ENCODE measurements around the gene CHST11. TPM values are rescaled to one million over a fixed set of nuclear protein-coding genes. Genes with fewer than 3 reads are reported as not detected.

The CHST11 gene
- total RNA-seq, 4 donors from 2014 or later = 5.7 to 15.7 (median 7.1) TPM

GRCh38 chr12:104467346-104467837, 10.6 kb downstream of the CHST11 start:
- Histone ChIP-seq H3K27me3 (no peaks in the 10 kb centered on the region), H3K4me3 (no peak overlapping the region), H3K9me3 (no peaks in the 10 kb centered on the region), H3K27ac (replicated peaks in 1 of 4) (no peak overlapping the region), H3K4me1 (peaks cover 0 to 7% (median 2%) of the 10 kb centered on the region in 4 donors), H3K36me3 (no peaks in the 10 kb centered on the region)
- WGBS = 83% methylated on average over 5 of the region's 5 CpGs
- intact Hi-C loops (cut with DNase I) = no loop called here
- no peak for DNase-seq (ENCODE audit: extremely low spot score)
- TF ChIP-seq POLR2A (IDR thresholded peaks at IDR 0.05; ENCODE audit: low read depth) (no peak), EP300 (IDR thresholded peaks at IDR 0.05) (no peak), CTCF (IDR thresholded peaks at IDR 0.05) (no peak), POLR2AphosphoS5 (IDR thresholded peaks at IDR 0.05) (no peak)

- H3K4me1 ChIP-seq = peaks cover 0 to 3% (median 2%) of the 10 kb centered on the region in 4 donors
- intact Hi-C loops (cut with DNase I) = no loop called here
- no peak overlapping the region for H3K27ac ChIP-seq (replicated peaks in 1 of 4)
- no peaks in the 10 kb centered on the region for H3K36me3 ChIP-seq
- 92% methylated on average over 5 of the region's 5 CpGs for WGBS
- no peaks in the 10 kb centered on the region for H3K9me3 ChIP-seq
- no peak for TF ChIP-seq CTCF (IDR thresholded peaks at IDR 0.05)
- TF ChIP-seq POLR2A (IDR thresholded peaks at IDR 0.05; ENCODE audit: low read depth) = no peak
- no peak for TF ChIP-seq EP300 (IDR thresholded peaks at IDR 0.05)
- no peak for TF ChIP-seq POLR2AphosphoS5 (IDR thresholded peaks at IDR 0.05)
- DNase-seq (ENCODE audit: extremely low spot score) = no peak
- H3K27me3 ChIP-seq = no peaks in the 10 kb centered on the region
- no peak overlapping the region for H3K4me3 ChIP-seq
Measured at GRCh38 chr12:104468371-104468770, 11.6 kb downstream of the CHST11 start.

- Histone ChIP-seq H3K36me3 (no peaks in the 10 kb centered on the region), H3K4me3 (no peak overlapping the region), H3K4me1 (no peaks in the 10 kb centered on the region), H3K27ac (replicated peaks in 1 of 4) (no peak overlapping the region), H3K9me3 (no peaks in the 10 kb centered on the region), H3K27me3 (no peaks in the 10 kb centered on the region)
- intact Hi-C loops (cut with DNase I) = no loop called here
- WGBS = 94% methylated on average over 4 of the region's 4 CpGs
- TF ChIP-seq POLR2AphosphoS5 (IDR thresholded peaks at IDR 0.05) = no peak
- TF ChIP-seq EP300 (IDR thresholded peaks at IDR 0.05) = no peak
- no peak for TF ChIP-seq POLR2A (IDR thresholded peaks at IDR 0.05; ENCODE audit: low read depth)
- no peak for TF ChIP-seq CTCF (IDR thresholded peaks at IDR 0.05)
- no peak for DNase-seq (ENCODE audit: extremely low spot score)
Measured at GRCh38 chr12:104469066-104469465, 12.3 kb downstream of the CHST11 start.

GRCh38 chr12:104469523-104469922, 12.8 kb downstream of the CHST11 start:
- TF ChIP-seq POLR2AphosphoS5 (IDR thresholded peaks at IDR 0.05) = no peak
- TF ChIP-seq POLR2A (IDR thresholded peaks at IDR 0.05; ENCODE audit: low read depth) = no peak
- no peak for TF ChIP-seq CTCF (IDR thresholded peaks at IDR 0.05)
- no peak for TF ChIP-seq EP300 (IDR thresholded peaks at IDR 0.05)
- Histone ChIP-seq H3K36me3 (no peaks in the 10 kb centered on the region), H3K27ac (replicated peaks in 1 of 4) (no peak overlapping the region), H3K4me1 (no peaks in the 10 kb centered on the region), H3K4me3 (no peak overlapping the region), H3K27me3 (no peaks in the 10 kb centered on the region), H3K9me3 (no peaks in the 10 kb centered on the region)
- 100% methylated on average over 1 of the region's 1 CpG for WGBS
- DNase-seq (ENCODE audit: extremely low spot score) = no peak
- intact Hi-C loops (cut with DNase I) = no loop called here

- H3K9me3 ChIP-seq = no peaks in the 10 kb centered on the region
- intact Hi-C loops (cut with DNase I) = no loop called here
- H3K27ac ChIP-seq (replicated peaks in 1 of 4) = no peak overlapping the region
- TF ChIP-seq CTCF (IDR thresholded peaks at IDR 0.05) (no peak), POLR2AphosphoS5 (IDR thresholded peaks at IDR 0.05) (no peak), EP300 (IDR thresholded peaks at IDR 0.05) (no peak), POLR2A (IDR thresholded peaks at IDR 0.05; ENCODE audit: low read depth) (no peak)
- H3K4me1 ChIP-seq = no peaks in the 10 kb centered on the region
- H3K36me3 ChIP-seq = no peaks in the 10 kb centered on the region
- WGBS = 90% methylated on average over 1 of the region's 1 CpG
- DNase-seq (ENCODE audit: extremely low spot score) = no peak
- no peaks in the 10 kb centered on the region for H3K27me3 ChIP-seq
- no peak overlapping the region for H3K4me3 ChIP-seq
Measured at GRCh38 chr12:104470521-104470920, 13.8 kb downstream of the CHST11 start.

Data from esophagus muscularis mucosa (tissue), 4 donors.